CD4-positive, alpha-beta memory T cell (primary cell): ENCODE data around the gene PTPN14. TPM values are rescaled to one million over a fixed set of nuclear protein-coding genes. Genes with fewer than 3 reads are reported as not detected.

Experiments
- CTCF ChIA-PET: fragments of 350-600 bp; sonication (Branson Sonifier 250); formaldehyde crosslinking; loops from one replicate; lab custom pipeline; 2021; ENCODE audit warnings: inconsistent platforms; ENCODE audit not compliant: partially characterized antibody; lab: Charles Lee
- POLR2A ChIA-PET: fragments of 350-600 bp; sonication (Branson Sonifier 250); formaldehyde crosslinking; loops from one replicate; lab custom pipeline; 2021; ENCODE audit not compliant: partially characterized antibody; lab: Charles Lee
- DNase-seq, 5 donors: peaks; one replicate each; pipeline versions ENCODE4 v3.0.0 to v3.0.0-alpha.2; 2020 to 2022; ENCODE audit warnings: mixed read lengths in 1 of 5
- H3K27ac ChIP-seq: one replicate; pipeline ENCODE4 v1.7.0; 2013; ENCODE audit warnings: low read depth, low read length
- H3K27me3 ChIP-seq: 2 replicates; pipeline ENCODE4 v1.7.0; 2013; ENCODE audit warnings: mild to moderate bottlenecking, low read length, moderate library complexity; ENCODE audit not compliant: insufficient read depth
- H3K36me3 ChIP-seq: 2 replicates; pipeline ENCODE4 v1.7.0; 2013; ENCODE audit warnings: mild to moderate bottlenecking, low read length, moderate library complexity; ENCODE audit not compliant: insufficient read depth
- H3K4me1 ChIP-seq: 2 replicates; pipeline ENCODE4 v1.7.0; 2013; ENCODE audit warnings: mild to moderate bottlenecking, low read length, moderate library complexity; ENCODE audit not compliant: insufficient read depth
- H3K4me3 ChIP-seq, 2 donors: one replicate each; pipeline ENCODE4 v1.7.0; 2013; ENCODE audit warnings: low read length in 2 of 2, mild to moderate bottlenecking in 1 of 2
- H3K9me3 ChIP-seq, 2 donors: one replicate each; pipeline ENCODE4 v1.7.0; 2013; ENCODE audit warnings: low read length in 2 of 2, control low read depth in 1 of 2; ENCODE audit not compliant: control insufficient read depth in 1 of 2
- H3K27ac Mint-ChIP-seq, 7 donors: one replicate each; pipeline ENCODE4 v1.8.0; 2020 to 2021; ENCODE audit warnings: mixed read lengths in 7 of 7, mild to moderate bottlenecking in 6 of 7, inconsistent platforms in 3 of 7, moderate library complexity in 3 of 7
- H3K27me3 Mint-ChIP-seq, 2 donors: one replicate each; pipeline ENCODE4 v1.8.0; 2020 to 2021; ENCODE audit warnings: mixed read lengths in 2 of 2
- H3K36me3 Mint-ChIP-seq, 2 donors: one replicate each; pipeline ENCODE4 v1.8.0; 2020 to 2021; ENCODE audit warnings: mixed read lengths in 2 of 2, inconsistent platforms in 1 of 2, mild to moderate bottlenecking in 1 of 2
- H3K4me1 Mint-ChIP-seq, 4 donors: one replicate each; pipeline ENCODE4 v1.8.0; 2020 to 2021; ENCODE audit warnings: mixed read lengths in 4 of 4, mild to moderate bottlenecking in 1 of 4
- H3K4me3 Mint-ChIP-seq, 8 donors: one replicate each; pipeline ENCODE4 v1.8.0; 2020 to 2021; ENCODE audit warnings: mixed read lengths in 8 of 8, mild to moderate bottlenecking in 7 of 8, moderate library complexity in 6 of 8, inconsistent platforms in 3 of 8
- H3K9me3 Mint-ChIP-seq, 8 donors: one replicate each; pipeline ENCODE4 v1.8.0; 2020 to 2021; ENCODE audit warnings: mixed read lengths in 8 of 8, mild to moderate bottlenecking in 5 of 8, inconsistent platforms in 3 of 8, moderate library complexity in 1 of 8
- intact Hi-C: fragments of 100-400 bp; cut with micrococcal nuclease; formaldehyde crosslinking; loops from one replicate; pipeline ENCODE4 v1.15.1; 2023
- polyA plus RNA-seq, 2 donors: library from polyadenylated mRNA; unstranded; fragments of 300-500 nt; fragmentation: Illumina TruSeq; gene quantifications; one replicate each; pipeline ENCODE4 v1.2.3, GENCODE V29; 2021
- total RNA-seq, 2 experiments: library from RNA; stranded (reverse); gene quantifications; one replicate each; pipeline ENCODE4 v1.2.3, GENCODE V29; 2021

The PTPN14 gene
- total and polyA plus RNA-seq, 4 experiments from 2014 or later = 0.03 to 0.28 (median 0.20) TPM; not detected in 1

DNA sequence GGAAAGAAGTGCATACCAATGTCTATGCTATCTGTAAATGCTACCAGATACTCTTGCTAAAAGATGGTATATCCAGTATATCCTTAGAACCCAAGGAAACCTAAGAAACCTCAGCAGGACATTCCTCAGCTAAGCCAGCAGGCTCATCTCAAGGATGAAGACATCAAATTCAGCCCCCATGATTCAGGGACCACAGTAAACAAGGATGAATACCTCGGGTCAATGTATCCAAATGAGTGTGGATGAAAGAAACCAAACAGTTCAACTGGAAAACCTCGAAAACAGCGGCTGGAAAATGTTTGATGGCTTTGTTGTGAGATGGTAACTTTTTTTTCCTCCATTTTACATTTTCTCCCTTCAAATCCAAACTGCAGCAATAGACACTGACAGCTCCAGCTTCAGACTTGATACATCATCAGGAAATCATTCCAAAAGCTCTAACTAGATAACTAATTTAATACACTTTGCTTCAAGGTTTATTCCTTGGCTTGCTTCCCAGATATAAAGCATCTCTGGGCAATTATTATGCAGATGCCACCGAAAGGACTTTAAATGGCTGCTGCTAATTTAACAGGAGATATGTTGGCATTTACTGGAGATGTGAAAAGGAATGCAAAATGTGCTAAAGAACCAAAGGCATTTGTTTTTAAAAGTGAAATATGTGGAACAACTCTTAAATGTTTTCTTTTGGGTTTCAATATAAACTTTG lies 196.8 kb downstream of the PTPN14 start:
- Mint-ChIP-seq H3K4me1 (peaks cover 0 to 2% (median 0%) of the 10 kb centered on the region in 4 donors), H3K9me3 (no peaks in the 10 kb centered on the region), H3K27me3 (no peaks in the 10 kb centered on the region), H3K36me3 (no peaks in the 10 kb centered on the region), H3K4me3 (no peak overlapping the region), H3K27ac (no peak overlapping the region)
- ChIA-PET CTCF (interaction anchor here (2.3 kb wide), 1 partner anchor 9 kb away, joined by 9 read pairs; no protein-coding TSS in a partner anchor), POLR2A (no interaction called here)
- Histone ChIP-seq H3K9me3 (no peaks in the 10 kb centered on the region), H3K36me3 (no peaks in the 10 kb centered on the region), H3K4me3 (no peak overlapping the region), H3K27me3 (no peaks in the 10 kb centered on the region), H3K4me1 (no peaks in the 10 kb centered on the region), H3K27ac (no peak overlapping the region)
- no peak for DNase-seq
- intact Hi-C loops = no loop called here

DNA sequence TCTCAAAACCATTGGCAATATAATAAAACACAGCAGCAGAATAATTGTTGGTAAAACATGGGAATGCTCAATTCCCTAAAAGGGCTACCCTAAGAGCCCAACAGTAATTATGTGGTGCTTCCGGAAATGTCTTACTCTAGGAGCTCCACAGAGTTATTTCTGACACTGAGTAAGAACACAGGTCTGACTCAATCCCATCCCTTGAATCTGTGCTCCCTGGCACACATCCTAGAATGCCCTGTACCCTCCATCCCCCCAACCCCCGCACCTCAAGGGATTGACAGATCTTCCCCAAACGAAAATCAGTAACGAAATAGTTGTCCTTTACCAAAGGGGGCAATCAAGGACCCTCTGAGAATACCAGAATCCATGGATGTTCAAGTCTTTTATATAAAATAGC lies 198.6 kb downstream of the PTPN14 start:
- Histone ChIP-seq H3K4me1 (no peaks in the 10 kb centered on the region), H3K27me3 (no peaks in the 10 kb centered on the region), H3K9me3 (no peaks in the 10 kb centered on the region), H3K27ac (no peak overlapping the region), H3K4me3 (no peak overlapping the region), H3K36me3 (no peaks in the 10 kb centered on the region)
- no peak overlapping the region for H3K27ac Mint-ChIP-seq
- H3K9me3 Mint-ChIP-seq = no peaks in the 10 kb centered on the region
- POLR2A ChIA-PET = no interaction called here
- peaks cover 0 to 2% (median 0%) of the 10 kb centered on the region in 4 donors for H3K4me1 Mint-ChIP-seq
- CTCF ChIA-PET = interaction anchor here (1.1 to 1.6 kb wide), 2 partner anchors 21 to 24 kb away, joined by 3 to 8 read pairs; no protein-coding TSS in a partner anchor
- intact Hi-C loops = no loop called here
- no peak for DNase-seq
- no peaks in the 10 kb centered on the region for H3K36me3 Mint-ChIP-seq
- no peak overlapping the region for H3K4me3 Mint-ChIP-seq
- no peaks in the 10 kb centered on the region for H3K27me3 Mint-ChIP-seq

DNA sequence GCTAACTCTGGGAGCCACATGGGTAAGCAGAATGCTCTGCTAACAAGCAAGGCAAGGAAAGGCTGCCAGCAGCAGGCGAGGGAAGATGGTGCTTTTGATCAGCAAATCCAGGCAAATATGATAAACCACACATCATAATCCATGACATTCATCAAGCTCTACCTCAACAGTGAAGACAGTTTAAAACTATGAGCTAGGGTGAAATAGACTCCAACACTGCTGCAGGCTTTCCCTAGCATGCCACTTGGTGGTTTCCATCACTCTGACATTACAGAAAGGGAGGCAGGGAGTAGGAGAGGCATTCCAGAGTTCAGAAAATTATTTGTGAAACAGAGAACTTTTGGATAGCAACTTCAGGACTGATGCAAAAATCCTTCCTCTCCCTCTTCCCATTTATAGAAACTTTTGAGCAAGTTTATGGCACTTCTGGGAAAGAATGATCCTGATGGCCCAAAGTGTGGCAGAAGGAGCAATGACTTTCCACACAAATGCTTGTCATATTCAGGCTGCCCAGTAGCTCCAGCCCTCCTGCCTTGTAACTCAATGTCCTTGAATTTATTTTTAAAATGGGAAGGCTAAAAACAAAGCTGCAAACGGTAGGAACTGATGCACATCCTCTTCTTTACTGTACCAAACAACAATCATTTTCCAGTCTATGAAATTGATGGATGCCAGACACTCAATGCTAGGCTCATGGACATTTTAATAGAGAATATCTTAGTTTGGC lies 199.7 kb downstream of the PTPN14 start:
- Mint-ChIP-seq H3K9me3 (no peaks in the 10 kb centered on the region), H3K36me3 (peaks cover 4% of the 10 kb centered on the region in 2 donors), H3K4me3 (no peak overlapping the region), H3K4me1 (peaks cover 0 to 4% (median 0%) of the 10 kb centered on the region in 4 donors), H3K27me3 (no peaks in the 10 kb centered on the region), H3K27ac (no peak overlapping the region)
- POLR2A ChIA-PET = no interaction called here
- Histone ChIP-seq H3K27me3 (no peaks in the 10 kb centered on the region), H3K27ac (no peak overlapping the region), H3K4me3 (no peak overlapping the region), H3K4me1 (no peaks in the 10 kb centered on the region), H3K9me3 (no peaks in the 10 kb centered on the region), H3K36me3 (no peaks in the 10 kb centered on the region)
- intact Hi-C loops = no loop called here
- no peak for DNase-seq
- CTCF ChIA-PET = interaction anchor here (1.1 to 1.6 kb wide), 2 partner anchors 20 to 23 kb away, joined by 3 to 8 read pairs; no protein-coding TSS in a partner anchor

DNA sequence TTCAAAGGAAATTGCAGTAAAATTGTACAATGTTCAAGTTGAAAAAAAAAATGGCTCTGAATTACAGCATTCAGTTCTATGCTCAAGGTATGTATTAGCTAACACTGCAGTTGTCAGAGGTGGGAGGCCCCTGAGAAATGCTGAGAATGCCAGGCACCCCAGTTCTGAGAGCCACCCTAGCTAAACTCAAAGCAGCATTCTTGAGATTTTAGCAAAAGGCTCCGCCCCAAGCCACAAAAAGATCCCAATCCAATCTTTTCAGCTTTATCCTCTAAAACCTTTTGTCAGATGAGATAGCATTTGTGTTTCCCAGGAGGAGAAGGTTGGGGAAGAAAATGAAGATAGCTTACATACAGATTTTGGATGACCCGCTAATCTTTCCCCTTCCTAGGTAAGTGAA lies 201.6 kb downstream of the PTPN14 start:
- no peak overlapping the region for H3K4me3 Mint-ChIP-seq

DNA sequence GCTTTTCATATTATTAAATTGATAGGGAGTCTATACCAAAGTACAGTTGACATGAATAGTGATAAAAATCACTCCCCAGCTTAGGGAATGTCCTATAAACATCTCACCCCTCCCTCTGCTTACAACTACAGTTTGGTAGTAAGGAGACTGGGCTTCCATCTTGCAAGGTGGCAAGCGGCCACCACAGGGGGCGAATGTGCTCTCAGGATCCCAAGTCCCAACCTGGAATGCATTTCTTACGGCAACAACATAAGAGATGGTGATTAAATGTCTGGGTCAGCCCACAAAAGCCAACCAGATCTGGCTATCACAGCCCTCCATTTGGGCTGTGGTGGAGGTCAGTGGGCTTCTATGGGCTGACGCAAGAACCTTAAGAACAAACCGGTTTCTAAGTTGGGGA lies 202.4 kb downstream of the PTPN14 start:
- peaks cover 19 to 20% of the 10 kb centered on the region in 2 donors for H3K36me3 Mint-ChIP-seq
- Histone ChIP-seq H3K27ac (no peak overlapping the region), H3K4me3 (no peak overlapping the region), H3K36me3 (no peaks in the 10 kb centered on the region), H3K4me1 (no peaks in the 10 kb centered on the region), H3K9me3 (peaks cover 0 to 3% of the 10 kb centered on the region in 2 donors), H3K27me3 (no peaks in the 10 kb centered on the region)
- DNase-seq = no peak
- H3K4me1 Mint-ChIP-seq = peaks cover 0 to 4% (median 0%) of the 10 kb centered on the region in 4 donors
- H3K27ac Mint-ChIP-seq = no peak overlapping the region
- H3K4me3 Mint-ChIP-seq = no peak overlapping the region
- CTCF ChIA-PET = interaction anchor here (0.9 to 2.2 kb wide), 4 partner anchors 10 to 88 kb away, joined by 3 to 10 read pairs (median 4); no protein-coding TSS in a partner anchor
- POLR2A ChIA-PET = no interaction called here
- intact Hi-C loops = no loop called here
- H3K9me3 Mint-ChIP-seq = peaks cover 0 to 14% (median 6%) of the 10 kb centered on the region in 8 donors
- H3K27me3 Mint-ChIP-seq = no peaks in the 10 kb centered on the region

More for the DNA sequence above, 201.6 kb downstream of the PTPN14 start:
- no peaks in the 10 kb centered on the region for H3K27me3 ChIP-seq
- H3K9me3 Mint-ChIP-seq = peaks cover 0 to 7% (median 2%) of the 10 kb centered on the region in 8 donors
- peaks cover 0 to 4% (median 0%) of the 10 kb centered on the region in 4 donors for H3K4me1 Mint-ChIP-seq
- H3K4me1 ChIP-seq = no peaks in the 10 kb centered on the region
- H3K9me3 ChIP-seq = peaks cover 0 to under 1% of the 10 kb centered on the region in 2 donors
- H3K27ac Mint-ChIP-seq = peak overlapping the region in 1 of 7 donors; percentile 50
- intact Hi-C loops = no loop called here
- no peaks in the 10 kb centered on the region for H3K36me3 ChIP-seq
- DNase-seq = no peak
- peaks cover 11 to 12% of the 10 kb centered on the region in 2 donors for H3K36me3 Mint-ChIP-seq
- ChIA-PET CTCF (interaction anchor here (0.8 to 1.8 kb wide), 4 partner anchors 10 to 89 kb away, joined by 3 to 5 read pairs (median 4); no protein-coding TSS in a partner anchor), POLR2A (no interaction called here)
- H3K27me3 Mint-ChIP-seq = no peaks in the 10 kb centered on the region
- no peak overlapping the region for H3K4me3 ChIP-seq
- H3K27ac ChIP-seq = no peak overlapping the region

DNA sequence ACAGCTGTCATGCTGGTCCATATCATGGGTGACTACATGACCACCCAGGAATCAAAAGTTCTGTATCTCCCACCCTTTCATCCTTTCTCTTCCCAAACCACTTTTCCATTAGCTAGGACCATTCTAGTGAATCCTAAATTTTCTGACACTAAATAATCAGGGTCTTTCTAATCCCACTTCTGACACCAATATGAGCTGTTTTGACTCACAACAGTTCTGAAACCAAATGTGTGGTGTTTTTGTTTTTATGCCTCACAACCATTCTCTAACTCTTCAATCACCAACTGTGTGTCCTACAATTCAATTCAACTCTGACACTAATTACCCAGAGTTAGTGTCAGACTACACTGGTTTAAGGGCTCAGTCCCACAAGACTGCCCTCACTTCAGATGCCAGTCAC lies 206.5 kb downstream of the PTPN14 start:
- Histone ChIP-seq H3K9me3 (peaks cover 0 to 3% of the 10 kb centered on the region in 2 donors), H3K27me3 (no peaks in the 10 kb centered on the region), H3K27ac (no peak overlapping the region), H3K36me3 (no peaks in the 10 kb centered on the region), H3K4me3 (no peak overlapping the region), H3K4me1 (no peaks in the 10 kb centered on the region)
- ChIA-PET CTCF (interaction anchor here (1.2 to 2.9 kb wide), 6 partner anchors 9 to 86 kb away, joined by 3 to 30 read pairs (median 9); no protein-coding TSS in a partner anchor), POLR2A (no interaction called here)
- Mint-ChIP-seq H3K27me3 (no peaks in the 10 kb centered on the region), H3K9me3 (peaks cover 0 to 14% (median 6%) of the 10 kb centered on the region in 8 donors), H3K4me3 (no peak overlapping the region), H3K4me1 (peaks cover 0 to 2% (median 0%) of the 10 kb centered on the region in 4 donors), H3K27ac (no peak overlapping the region), H3K36me3 (peaks cover 51 to 55% of the 10 kb centered on the region in 2 donors)
- intact Hi-C loops = no loop called here
- no peak for DNase-seq

DNA sequence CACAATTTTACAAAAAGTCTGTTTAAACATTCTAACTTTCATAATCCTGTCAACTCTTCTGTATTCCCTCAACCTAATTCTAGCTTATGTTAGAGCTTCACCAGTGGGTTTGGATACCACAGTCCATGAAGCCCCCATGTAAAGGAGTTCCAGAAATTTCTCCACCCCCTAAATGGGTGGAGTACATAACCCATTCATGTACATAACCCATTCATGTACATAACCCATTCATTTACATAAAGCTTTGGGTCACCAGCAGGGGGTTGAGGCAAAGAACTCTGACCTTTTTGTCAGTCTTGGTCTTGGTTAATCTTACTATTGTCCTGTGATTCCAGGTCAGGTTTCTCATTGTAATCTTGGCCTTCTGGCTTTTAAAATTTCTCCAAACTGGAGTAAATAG lies 208.9 kb downstream of the PTPN14 start:
- peaks cover 0 to 3% of the 10 kb centered on the region in 2 donors for H3K9me3 ChIP-seq
- H3K36me3 ChIP-seq = no peaks in the 10 kb centered on the region
- ChIA-PET POLR2A (no interaction called here), CTCF (interaction anchor here (4.0 to 7.5 kb wide), 2 partner anchors 13 to 81 kb away, joined by 19 to 61 read pairs; no protein-coding TSS in a partner anchor)
- no peak overlapping the region for H3K4me3 Mint-ChIP-seq
- no peak overlapping the region for H3K4me3 ChIP-seq
- peaks cover 0 to 2% (median 0%) of the 10 kb centered on the region in 4 donors for H3K4me1 Mint-ChIP-seq
- H3K9me3 Mint-ChIP-seq = peaks cover 0 to 14% (median 6%) of the 10 kb centered on the region in 8 donors
- H3K4me1 ChIP-seq = no peaks in the 10 kb centered on the region
- H3K27ac Mint-ChIP-seq = no peak overlapping the region
- H3K27me3 Mint-ChIP-seq = no peaks in the 10 kb centered on the region
- peaks cover 68 to 70% of the 10 kb centered on the region in 2 donors for H3K36me3 Mint-ChIP-seq
- no peaks in the 10 kb centered on the region for H3K27me3 ChIP-seq
- no peak for DNase-seq
- H3K27ac ChIP-seq = no peak overlapping the region
- intact Hi-C loops = no loop called here
